ENCODE data around the gene BCKDK. TPM values are rescaled to one million over a fixed set of nuclear protein-coding genes. Genes with fewer than 3 reads are reported as not detected.

BCKDK gene
- total and polyA plus RNA-seq, 2 of the 13 experiments (the other 11 are each of a cell fraction or from before 2014, with no cell fraction given), result 24.9 to 42.6 TPM

DNA sequence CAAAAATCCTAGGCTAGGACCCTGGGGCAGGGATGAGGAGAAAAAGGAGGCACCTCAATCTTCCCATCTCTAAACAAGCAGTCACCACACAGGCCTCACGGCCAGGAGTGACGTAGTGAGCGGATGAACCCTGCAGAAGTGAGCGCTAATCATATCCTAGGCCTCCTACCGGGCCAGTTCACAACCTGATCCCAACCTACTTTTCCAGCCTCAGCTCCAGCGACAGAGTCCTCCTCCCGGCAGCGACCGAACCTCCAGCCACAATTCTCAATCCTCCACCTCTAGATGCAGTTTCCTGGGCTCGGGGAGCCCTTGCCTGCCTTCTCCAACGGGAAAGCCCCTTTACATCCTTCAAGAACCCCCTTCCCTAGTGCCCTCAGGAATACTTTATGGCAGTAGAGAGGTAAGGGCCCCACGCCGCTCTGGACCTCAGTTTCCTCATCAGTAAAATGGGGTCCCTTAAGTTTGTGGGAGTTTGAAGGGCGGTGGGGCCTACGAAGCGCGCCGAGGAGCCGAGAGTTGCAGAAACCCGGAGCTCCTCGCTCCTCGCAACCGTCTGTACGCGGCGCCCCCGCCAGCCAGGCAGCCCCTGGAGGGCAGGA lies 35.5 kb upstream of the BCKDK start (continued):
- TF ChIP-seq MXI1 (IDR thresholded peaks at IDR 0.05; ENCODE audit: borderline replicate concordance, low read depth, low read length) (no peak), CHD4 (IDR thresholded peaks at IDR 0.05; ENCODE audit: borderline replicate concordance, low read length) (peak; percentile 82; the same call in 1 of the 2 replicates), BRD4 (CRISPR knock-in tag; IDR thresholded peaks at IDR 0.05) (no peak), ZNF670 (CRISPR knock-in tag; IDR thresholded peaks at IDR 0.05; ENCODE audit: borderline replicate concordance) (peak; percentile 77; the same call in 1 of the 2 replicates), TBX2 (CRISPR knock-in tag; IDR thresholded peaks at IDR 0.05; ENCODE audit: borderline replicate concordance) (peak; percentile 54; the same call in 1 of the 2 replicates), ZNF564 (CRISPR knock-in tag; IDR thresholded peaks at IDR 0.05) (no peak; the same call in 1 of the 2 replicates), ZNF430 (CRISPR knock-in tag; IDR thresholded peaks at IDR 0.05) (peak; percentile 32; the same call in 1 of the 2 replicates), ZNF781 (CRISPR knock-in tag; IDR thresholded peaks at IDR 0.05; ENCODE audit: borderline replicate concordance, not compliant biosample characterization) (no peak)
- TF ChIP-seq, protein P1, sequence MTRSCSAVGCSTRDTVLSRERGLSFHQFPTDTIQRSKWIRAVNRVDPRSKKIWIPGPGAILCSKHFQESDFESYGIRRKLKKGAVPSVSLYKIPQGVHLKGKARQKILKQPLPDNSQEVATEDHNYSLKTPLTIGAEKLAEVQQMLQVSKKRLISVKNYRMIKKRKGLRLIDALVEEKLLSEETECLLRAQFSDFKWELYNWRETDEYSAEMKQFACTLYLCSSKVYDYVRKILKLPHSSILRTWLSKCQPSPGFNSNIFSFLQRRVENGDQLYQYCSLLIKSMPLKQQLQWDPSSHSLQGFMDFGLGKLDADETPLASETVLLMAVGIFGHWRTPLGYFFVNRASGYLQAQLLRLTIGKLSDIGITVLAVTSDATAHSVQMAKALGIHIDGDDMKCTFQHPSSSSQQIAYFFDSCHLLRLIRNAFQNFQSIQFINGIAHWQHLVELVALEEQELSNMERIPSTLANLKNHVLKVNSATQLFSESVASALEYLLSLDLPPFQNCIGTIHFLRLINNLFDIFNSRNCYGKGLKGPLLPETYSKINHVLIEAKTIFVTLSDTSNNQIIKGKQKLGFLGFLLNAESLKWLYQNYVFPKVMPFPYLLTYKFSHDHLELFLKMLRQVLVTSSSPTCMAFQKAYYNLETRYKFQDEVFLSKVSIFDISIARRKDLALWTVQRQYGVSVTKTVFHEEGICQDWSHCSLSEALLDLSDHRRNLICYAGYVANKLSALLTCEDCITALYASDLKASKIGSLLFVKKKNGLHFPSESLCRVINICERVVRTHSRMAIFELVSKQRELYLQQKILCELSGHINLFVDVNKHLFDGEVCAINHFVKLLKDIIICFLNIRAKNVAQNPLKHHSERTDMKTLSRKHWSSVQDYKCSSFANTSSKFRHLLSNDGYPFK (CRISPR knock-in tag; IDR thresholded peaks at IDR 0.05; ENCODE audit: borderline replicate concordance), result peak; percentile 52; the same call in 1 of the 2 replicates
- TF ChIP-seq, protein P2, sequence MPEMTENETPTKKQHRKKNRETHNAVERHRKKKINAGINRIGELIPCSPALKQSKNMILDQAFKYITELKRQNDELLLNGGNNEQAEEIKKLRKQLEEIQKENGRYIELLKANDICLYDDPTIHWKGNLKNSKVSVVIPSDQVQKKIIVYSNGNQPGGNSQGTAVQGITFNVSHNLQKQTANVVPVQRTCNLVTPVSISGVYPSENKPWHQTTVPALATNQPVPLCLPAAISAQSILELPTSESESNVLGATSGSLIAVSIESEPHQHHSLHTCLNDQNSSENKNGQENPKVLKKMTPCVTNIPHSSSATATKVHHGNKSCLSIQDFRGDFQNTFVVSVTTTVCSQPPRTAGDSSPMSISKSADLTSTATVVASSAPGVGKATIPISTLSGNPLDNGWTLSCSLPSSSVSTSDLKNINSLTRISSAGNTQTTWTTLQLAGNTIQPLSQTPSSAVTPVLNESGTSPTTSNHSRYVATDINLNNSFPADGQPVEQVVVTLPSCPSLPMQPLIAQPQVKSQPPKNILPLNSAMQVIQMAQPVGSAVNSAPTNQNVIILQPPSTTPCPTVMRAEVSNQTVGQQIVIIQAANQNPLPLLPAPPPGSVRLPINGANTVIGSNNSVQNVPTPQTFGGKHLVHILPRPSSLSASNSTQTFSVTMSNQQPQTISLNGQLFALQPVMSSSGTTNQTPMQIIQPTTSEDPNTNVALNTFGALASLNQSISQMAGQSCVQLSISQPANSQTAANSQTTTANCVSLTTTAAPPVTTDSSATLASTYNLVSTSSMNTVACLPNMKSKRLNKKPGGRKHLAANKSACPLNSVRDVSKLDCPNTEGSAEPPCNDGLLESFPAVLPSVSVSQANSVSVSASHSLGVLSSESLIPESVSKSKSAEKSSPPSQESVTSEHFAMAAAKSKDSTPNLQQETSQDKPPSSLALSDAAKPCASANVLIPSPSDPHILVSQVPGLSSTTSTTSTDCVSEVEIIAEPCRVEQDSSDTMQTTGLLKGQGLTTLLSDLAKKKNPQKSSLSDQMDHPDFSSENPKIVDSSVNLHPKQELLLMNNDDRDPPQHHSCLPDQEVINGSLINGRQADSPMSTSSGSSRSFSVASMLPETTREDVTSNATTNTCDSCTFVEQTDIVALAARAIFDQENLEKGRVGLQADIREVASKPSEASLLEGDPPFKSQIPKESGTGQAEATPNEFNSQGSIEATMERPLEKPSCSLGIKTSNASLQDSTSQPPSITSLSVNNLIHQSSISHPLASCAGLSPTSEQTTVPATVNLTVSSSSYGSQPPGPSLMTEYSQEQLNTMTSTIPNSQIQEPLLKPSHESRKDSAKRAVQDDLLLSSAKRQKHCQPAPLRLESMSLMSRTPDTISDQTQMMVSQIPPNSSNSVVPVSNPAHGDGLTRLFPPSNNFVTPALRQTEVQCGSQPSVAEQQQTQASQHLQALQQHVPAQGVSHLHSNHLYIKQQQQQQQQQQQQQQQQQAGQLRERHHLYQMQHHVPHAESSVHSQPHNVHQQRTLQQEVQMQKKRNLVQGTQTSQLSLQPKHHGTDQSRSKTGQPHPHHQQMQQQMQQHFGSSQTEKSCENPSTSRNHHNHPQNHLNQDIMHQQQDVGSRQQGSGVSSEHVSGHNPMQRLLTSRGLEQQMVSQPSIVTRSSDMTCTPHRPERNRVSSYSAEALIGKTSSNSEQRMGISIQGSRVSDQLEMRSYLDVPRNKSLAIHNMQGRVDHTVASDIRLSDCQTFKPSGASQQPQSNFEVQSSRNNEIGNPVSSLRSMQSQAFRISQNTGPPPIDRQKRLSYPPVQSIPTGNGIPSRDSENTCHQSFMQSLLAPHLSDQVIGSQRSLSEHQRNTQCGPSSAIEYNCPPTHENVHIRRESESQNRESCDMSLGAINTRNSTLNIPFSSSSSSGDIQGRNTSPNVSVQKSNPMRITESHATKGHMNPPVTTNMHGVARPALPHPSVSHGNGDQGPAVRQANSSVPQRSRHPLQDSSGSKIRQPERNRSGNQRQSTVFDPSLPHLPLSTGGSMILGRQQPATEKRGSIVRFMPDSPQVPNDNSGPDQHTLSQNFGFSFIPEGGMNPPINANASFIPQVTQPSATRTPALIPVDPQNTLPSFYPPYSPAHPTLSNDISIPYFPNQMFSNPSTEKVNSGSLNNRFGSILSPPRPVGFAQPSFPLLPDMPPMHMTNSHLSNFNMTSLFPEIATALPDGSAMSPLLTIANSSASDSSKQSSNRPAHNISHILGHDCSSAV (CRISPR knock-in tag; IDR thresholded peaks at IDR 0.05; ENCODE audit: borderline replicate concordance), result no peak
- TF ChIP-seq, protein P3, sequence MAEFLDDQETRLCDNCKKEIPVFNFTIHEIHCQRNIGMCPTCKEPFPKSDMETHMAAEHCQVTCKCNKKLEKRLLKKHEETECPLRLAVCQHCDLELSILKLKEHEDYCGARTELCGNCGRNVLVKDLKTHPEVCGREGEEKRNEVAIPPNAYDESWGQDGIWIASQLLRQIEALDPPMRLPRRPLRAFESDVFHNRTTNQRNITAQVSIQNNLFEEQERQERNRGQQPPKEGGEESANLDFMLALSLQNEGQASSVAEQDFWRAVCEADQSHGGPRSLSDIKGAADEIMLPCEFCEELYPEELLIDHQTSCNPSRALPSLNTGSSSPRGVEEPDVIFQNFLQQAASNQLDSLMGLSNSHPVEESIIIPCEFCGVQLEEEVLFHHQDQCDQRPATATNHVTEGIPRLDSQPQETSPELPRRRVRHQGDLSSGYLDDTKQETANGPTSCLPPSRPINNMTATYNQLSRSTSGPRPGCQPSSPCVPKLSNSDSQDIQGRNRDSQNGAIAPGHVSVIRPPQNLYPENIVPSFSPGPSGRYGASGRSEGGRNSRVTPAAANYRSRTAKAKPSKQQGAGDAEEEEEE (CRISPR knock-in tag; IDR thresholded peaks at IDR 0.05; ENCODE audit: borderline replicate concordance), result no peak
- TF ChIP-seq, protein P4, sequence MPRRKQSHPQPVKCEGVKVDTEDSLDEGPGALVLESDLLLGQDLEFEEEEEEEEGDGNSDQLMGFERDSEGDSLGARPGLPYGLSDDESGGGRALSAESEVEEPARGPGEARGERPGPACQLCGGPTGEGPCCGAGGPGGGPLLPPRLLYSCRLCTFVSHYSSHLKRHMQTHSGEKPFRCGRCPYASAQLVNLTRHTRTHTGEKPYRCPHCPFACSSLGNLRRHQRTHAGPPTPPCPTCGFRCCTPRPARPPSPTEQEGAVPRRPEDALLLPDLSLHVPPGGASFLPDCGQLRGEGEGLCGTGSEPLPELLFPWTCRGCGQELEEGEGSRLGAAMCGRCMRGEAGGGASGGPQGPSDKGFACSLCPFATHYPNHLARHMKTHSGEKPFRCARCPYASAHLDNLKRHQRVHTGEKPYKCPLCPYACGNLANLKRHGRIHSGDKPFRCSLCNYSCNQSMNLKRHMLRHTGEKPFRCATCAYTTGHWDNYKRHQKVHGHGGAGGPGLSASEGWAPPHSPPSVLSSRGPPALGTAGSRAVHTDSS (CRISPR knock-in tag; conservative IDR thresholded peaks at IDR 0.05), result no peak
